Lower leg skin (tissue), 4 donors: ENCODE data around the gene ZFPM1. TPM values are rescaled to one million over a fixed set of nuclear protein-coding genes. Genes with fewer than 3 reads are reported as not detected.

ENCODE experiments used
- DNase-seq, 2 donors: peaks; one replicate each; pipeline ENCODE4 v3.0.0-alpha.2; 2019; ENCODE audit warnings: low spot score in 2 of 2
- H3K4me3 ChIP-seq: fragments of 200-600 bp; sonication (generic); 2 replicates; pipeline ENCODE4 v1.5.1; 2017; ENCODE audit warnings: mild to moderate bottlenecking, low read depth; ENCODE audit not compliant: poor library complexity, severe bottlenecking
- CTCF ChIP-seq, 3 donors: fragments of 450-650 bp; IDR thresholded peaks; one replicate each; pipeline ENCODE4 v1.5.1; 2016; ENCODE audit warnings: antibody characterized with exemption in 3 of 3, mild to moderate bottlenecking in 3 of 3, moderate library complexity in 2 of 3
- POLR2A ChIP-seq, 2 donors: fragments of 450-650 bp; IDR thresholded peaks; one replicate each; pipeline ENCODE4 v1.6.1; 2016 to 2017; ENCODE audit warnings: antibody characterized with exemption in 2 of 2, mild to moderate bottlenecking in 1 of 2, moderate library complexity in 1 of 2
- WGBS, 2 donors: methylation state at CpG; one replicate each; pipeline ENCODE4 v1.1.5; 2018; 5-methylcytosine and 5-hydroxymethylcytosine counted together
- intact Hi-C: fragments of 100-400 bp; cut with DNase I; formaldehyde crosslinking; loops from one replicate; pipeline ENCODE4 v1.15.0; 2023; ENCODE audit warnings: low total_unique reads
- total RNA-seq, 4 donors: library from RNA; depleted of rRNA; stranded (reverse); fragments of >200 nt; gene quantifications; one replicate each; pipeline ENCODE4 v1.1.0, GENCODE V29; 2016

The ZFPM1 gene
- total RNA-seq, 4 donors from 2014 or later: 2.0 to 4.0 (median 3.1) TPM

- intact Hi-C loops: no loop called here
- TF ChIP-seq POLR2A (IDR thresholded peaks at IDR 0.05): no peak
- TF ChIP-seq CTCF (IDR thresholded peaks at IDR 0.05): no peak
- 57 to 68% methylated on average over 9 of the region's 9 CpGs for WGBS, 2 donors
- no peak for DNase-seq
- H3K4me3 ChIP-seq: no peak overlapping the region
These were observed 68.6 kb downstream of the ZFPM1 start for GRCh38 chr16:88521674-88522073.

- intact Hi-C loops: no loop called here
- DNase-seq: no peak
- TF ChIP-seq POLR2A (IDR thresholded peaks at IDR 0.05) (no peak), CTCF (IDR thresholded peaks at IDR 0.05) (no peak)
- 69 to 75% methylated on average over 24 of the region's 24 CpGs for WGBS, 2 donors
- no peak overlapping the region for H3K4me3 ChIP-seq
These were observed 69.3 kb downstream of the ZFPM1 start for GRCh38 chr16:88522276-88522949.

- TF ChIP-seq CTCF (IDR thresholded peaks at IDR 0.05) (no peak), POLR2A (IDR thresholded peaks at IDR 0.05) (no peak)
- 43 to 51% methylated on average over 27 to 44 of the region's 47 CpGs for WGBS, 2 donors
- intact Hi-C loops: no loop called here
- no peak for DNase-seq
- no peak overlapping the region for H3K4me3 ChIP-seq
These were observed 70.5 kb downstream of the ZFPM1 start for GRCh38 chr16:88523309-88524161.

- no peak for TF ChIP-seq CTCF (IDR thresholded peaks at IDR 0.05)
- TF ChIP-seq POLR2A (IDR thresholded peaks at IDR 0.05): no peak
- DNase-seq: no peak
- WGBS, 2 donors: 55 to 58% methylated on average over 7 to 12 of the region's 18 CpGs
- H3K4me3 ChIP-seq: no peak overlapping the region
- intact Hi-C loops: no loop called here
These were observed 71.3 kb downstream of the ZFPM1 start for GRCh38 chr16:88524274-88524972.

GRCh38 chr16:88524973-88525662, 72.0 kb downstream of the ZFPM1 start:
- WGBS, 2 donors: 52 to 72% methylated on average over 12 to 13 of the region's 18 CpGs
- H3K4me3 ChIP-seq: no peak overlapping the region
- no peak for DNase-seq
- intact Hi-C loops: loop anchor here (5.0 kb wide), 1 partner anchor 83 kb away; no protein-coding TSS in a partner anchor
- TF ChIP-seq CTCF (IDR thresholded peaks at IDR 0.05) (no peak), POLR2A (IDR thresholded peaks at IDR 0.05) (no peak)
